ENCODE data around the gene TEX51.

TEX51 gene

DNA sequence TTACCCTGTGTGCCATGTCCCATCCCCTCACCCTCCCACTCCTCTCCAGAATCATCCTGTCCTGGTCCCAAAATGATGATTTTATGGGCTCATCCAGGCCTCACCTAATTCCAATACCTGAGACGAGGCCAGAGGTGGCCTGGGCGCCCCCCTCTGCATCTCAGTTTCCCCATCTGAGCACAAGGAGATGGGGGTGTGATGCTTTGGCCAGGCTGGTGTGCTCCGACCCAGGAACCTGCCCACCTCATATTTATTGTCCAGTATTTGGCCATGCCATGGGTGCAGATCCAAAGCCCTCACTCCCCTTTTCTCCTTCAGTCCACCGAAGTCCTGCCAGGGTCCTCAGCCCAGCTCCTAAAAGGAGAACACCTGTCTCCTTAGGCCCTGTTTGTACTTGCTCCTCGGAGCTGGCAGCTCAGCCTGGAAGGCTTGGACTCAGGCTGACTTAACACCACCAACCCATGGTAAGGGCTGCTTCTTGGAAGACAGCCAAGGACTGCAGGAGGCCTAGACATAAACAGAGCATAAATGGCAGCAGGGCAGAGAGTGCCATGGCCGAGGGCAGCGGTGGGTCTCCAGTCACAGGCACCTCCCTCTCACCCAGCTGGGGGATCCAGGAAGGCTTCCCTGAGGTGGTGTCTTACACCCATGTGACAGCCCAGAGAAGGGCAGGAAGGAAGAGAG is 3.6 kb downstream of the TEX51 start:
- no peaks in the 10 kb centered on the region for H3K9me3 ChIP-seq
- no peaks in the 10 kb centered on the region for H3K4me1 ChIP-seq (ENCODE audit: control insufficient read depth in 1 of 2, insufficient read depth in 1 of 2, low read depth in 1 of 2, low read length in 1 of 2)
- no peaks in the 10 kb centered on the region for H3K36me3 ChIP-seq
- H3K27ac ChIP-seq: no peak overlapping the region
- H3K27me3 ChIP-seq: no peaks in the 10 kb centered on the region
- no peak overlapping the region for H3K4me3 ChIP-seq (ENCODE audit: low read depth in 1 of 2, low read length in 1 of 2)
- TF ChIP-seq, protein P1, sequence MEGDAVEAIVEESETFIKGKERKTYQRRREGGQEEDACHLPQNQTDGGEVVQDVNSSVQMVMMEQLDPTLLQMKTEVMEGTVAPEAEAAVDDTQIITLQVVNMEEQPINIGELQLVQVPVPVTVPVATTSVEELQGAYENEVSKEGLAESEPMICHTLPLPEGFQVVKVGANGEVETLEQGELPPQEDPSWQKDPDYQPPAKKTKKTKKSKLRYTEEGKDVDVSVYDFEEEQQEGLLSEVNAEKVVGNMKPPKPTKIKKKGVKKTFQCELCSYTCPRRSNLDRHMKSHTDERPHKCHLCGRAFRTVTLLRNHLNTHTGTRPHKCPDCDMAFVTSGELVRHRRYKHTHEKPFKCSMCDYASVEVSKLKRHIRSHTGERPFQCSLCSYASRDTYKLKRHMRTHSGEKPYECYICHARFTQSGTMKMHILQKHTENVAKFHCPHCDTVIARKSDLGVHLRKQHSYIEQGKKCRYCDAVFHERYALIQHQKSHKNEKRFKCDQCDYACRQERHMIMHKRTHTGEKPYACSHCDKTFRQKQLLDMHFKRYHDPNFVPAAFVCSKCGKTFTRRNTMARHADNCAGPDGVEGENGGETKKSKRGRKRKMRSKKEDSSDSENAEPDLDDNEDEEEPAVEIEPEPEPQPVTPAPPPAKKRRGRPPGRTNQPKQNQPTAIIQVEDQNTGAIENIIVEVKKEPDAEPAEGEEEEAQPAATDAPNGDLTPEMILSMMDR (IDR thresholded peaks at IDR 0.05): no peak

DNA sequence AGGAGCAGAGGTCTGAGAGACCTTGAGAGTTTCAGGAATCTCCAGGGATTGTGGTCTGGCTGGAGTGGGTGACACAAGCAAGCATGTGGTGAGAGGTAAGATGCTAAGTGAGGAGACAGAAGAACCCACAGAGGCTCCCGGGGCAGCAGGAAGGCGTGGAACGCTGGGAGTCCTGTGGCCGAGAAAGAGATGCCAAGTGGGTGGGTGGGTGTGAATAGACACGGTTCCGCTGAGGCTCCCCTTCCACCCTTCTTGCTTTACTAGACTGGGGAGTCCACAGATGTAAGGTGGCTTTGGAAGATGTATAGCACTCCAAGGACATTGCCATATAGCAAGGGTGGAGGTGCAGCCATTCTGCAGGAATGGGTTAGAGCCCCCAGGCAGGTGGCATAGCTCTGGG is 4.2 kb downstream of the TEX51 start:
- Histone ChIP-seq H3K36me3 (no peaks in the 10 kb centered on the region), H3K27me3 (no peaks in the 10 kb centered on the region), H3K4me1 (ENCODE audit: control insufficient read depth in 1 of 2, insufficient read depth in 1 of 2, low read depth in 1 of 2, low read length in 1 of 2) (no peaks in the 10 kb centered on the region), H3K27ac (no peak overlapping the region), H3K9me3 (no peaks in the 10 kb centered on the region), H3K4me3 (ENCODE audit: low read depth in 1 of 2, low read length in 1 of 2) (no peak overlapping the region)
- TF ChIP-seq, protein P1 (IDR thresholded peaks at IDR 0.05): no peak

- TF ChIP-seq, protein P1 (IDR thresholded peaks at IDR 0.05): no peak
- no peak overlapping the region for H3K27ac ChIP-seq
Observed at GRCh38 chr2:126905991-126906390, 7.3 kb downstream of the TEX51 start.

GRCh38 chr2:126906781-126907180 is 8.1 kb downstream of the TEX51 start:
- Histone ChIP-seq H3K27me3 (no peaks in the 10 kb centered on the region), H3K27ac (no peak overlapping the region), H3K9me3 (no peaks in the 10 kb centered on the region), H3K4me3 (ENCODE audit: low read depth in 1 of 2, low read length in 1 of 2) (no peak overlapping the region), H3K4me1 (ENCODE audit: control insufficient read depth in 1 of 2, insufficient read depth in 1 of 2, low read depth in 1 of 2, low read length in 1 of 2) (no peaks in the 10 kb centered on the region), H3K36me3 (no peaks in the 10 kb centered on the region)
- TF ChIP-seq, protein P1 (IDR thresholded peaks at IDR 0.05): no peak

More at GRCh38 chr2:126905991-126906390, 7.3 kb downstream of the TEX51 start:
- no peaks in the 10 kb centered on the region for H3K36me3 ChIP-seq
- H3K4me3 ChIP-seq (ENCODE audit: low read depth in 1 of 2, low read length in 1 of 2): no peak overlapping the region
- no peaks in the 10 kb centered on the region for H3K27me3 ChIP-seq
- H3K9me3 ChIP-seq: no peaks in the 10 kb centered on the region
- H3K4me1 ChIP-seq (ENCODE audit: control insufficient read depth in 1 of 2, insufficient read depth in 1 of 2, low read depth in 1 of 2, low read length in 1 of 2): no peaks in the 10 kb centered on the region

- no peaks in the 10 kb centered on the region for H3K9me3 ChIP-seq
- TF ChIP-seq, protein P1 (IDR thresholded peaks at IDR 0.05): no peak
- H3K27ac ChIP-seq: no peak overlapping the region
- no peaks in the 10 kb centered on the region for H3K27me3 ChIP-seq
- H3K4me1 ChIP-seq (ENCODE audit: control insufficient read depth in 1 of 2, insufficient read depth in 1 of 2, low read depth in 1 of 2, low read length in 1 of 2): no peaks in the 10 kb centered on the region
- H3K4me3 ChIP-seq (ENCODE audit: low read depth in 1 of 2, low read length in 1 of 2): no peak overlapping the region
- H3K36me3 ChIP-seq: no peaks in the 10 kb centered on the region
Observed at GRCh38 chr2:126907671-126908070, 9.0 kb downstream of the TEX51 start.

All from neutrophil (primary cell).